Effector CD8-positive, alpha-beta T cell (primary cell): ENCODE data around the gene CDK16.

Experiments
- DNase-seq: peaks from one replicate; lab custom pipeline; 2025; lab: John Stamatoyannopoulos, UW
- total RNA-seq, 4 experiments: gene quantifications; one replicate each; lab custom pipeline; 2026; lab: John Stamatoyannopoulos, UW

CDK16 gene
- 65.0 to 75.9 (median 72.9) reads per million in 4 experiments for total RNA-seq

DNA sequence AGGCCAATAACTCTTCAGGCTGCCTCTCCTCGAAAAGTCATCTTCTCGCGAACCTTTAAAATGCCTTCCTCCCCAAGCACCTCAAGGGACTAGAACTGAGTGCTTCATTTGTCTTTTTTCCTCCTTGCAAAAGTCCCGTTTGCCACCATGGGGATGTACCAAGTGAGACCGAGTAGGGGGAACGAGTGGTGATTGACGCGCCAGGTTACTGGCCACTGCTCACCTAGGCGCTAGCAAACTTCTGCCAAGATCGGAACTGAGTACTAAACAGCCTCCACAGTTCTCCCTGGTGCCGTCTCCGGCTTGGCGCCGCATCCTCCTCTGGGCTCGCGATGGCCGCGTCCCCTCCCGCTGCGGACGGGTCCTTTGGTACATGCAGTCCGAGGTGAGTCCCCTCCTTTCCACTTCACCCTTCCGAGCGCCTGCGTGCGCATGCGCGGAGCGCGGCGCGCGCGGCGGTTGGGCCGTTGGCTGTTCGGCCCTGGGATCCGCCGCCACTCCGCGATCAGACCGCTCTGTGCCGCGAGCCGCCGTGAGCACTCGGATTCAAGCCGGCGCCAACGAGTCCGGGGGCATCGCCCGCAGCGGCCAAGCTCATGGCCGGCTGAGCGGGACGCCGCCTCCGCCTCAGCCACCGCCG, at the start of gene CDK16:
CDK16 (plus strand) TSS at position 402 of the 640 bp plus-strand sequence. CDS start 4,877 bp downstream, outside the sequence.
- DNase-seq, result peak; percentile 52

DNA sequence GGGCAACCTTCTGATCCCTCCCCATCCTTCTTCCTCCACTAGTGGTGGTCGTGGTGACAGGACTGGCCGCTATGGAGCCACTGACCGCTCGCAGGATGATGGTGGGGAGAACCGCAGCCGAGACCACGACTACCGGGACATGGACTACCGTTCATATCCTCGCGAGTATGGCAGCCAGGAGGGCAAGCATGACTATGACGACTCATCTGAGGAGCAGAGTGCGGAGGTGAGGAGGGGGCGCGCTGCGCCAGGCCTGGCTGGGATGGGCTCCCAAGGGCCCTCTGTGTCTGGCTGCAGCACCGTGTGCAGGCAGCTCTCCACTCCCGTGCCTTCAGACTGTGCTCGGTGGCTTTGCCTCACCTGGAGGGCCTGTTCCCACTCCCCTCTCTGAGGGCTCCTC, 49.2 kb upstream of the CDK16 start:
- no peak for DNase-seq

DNA sequence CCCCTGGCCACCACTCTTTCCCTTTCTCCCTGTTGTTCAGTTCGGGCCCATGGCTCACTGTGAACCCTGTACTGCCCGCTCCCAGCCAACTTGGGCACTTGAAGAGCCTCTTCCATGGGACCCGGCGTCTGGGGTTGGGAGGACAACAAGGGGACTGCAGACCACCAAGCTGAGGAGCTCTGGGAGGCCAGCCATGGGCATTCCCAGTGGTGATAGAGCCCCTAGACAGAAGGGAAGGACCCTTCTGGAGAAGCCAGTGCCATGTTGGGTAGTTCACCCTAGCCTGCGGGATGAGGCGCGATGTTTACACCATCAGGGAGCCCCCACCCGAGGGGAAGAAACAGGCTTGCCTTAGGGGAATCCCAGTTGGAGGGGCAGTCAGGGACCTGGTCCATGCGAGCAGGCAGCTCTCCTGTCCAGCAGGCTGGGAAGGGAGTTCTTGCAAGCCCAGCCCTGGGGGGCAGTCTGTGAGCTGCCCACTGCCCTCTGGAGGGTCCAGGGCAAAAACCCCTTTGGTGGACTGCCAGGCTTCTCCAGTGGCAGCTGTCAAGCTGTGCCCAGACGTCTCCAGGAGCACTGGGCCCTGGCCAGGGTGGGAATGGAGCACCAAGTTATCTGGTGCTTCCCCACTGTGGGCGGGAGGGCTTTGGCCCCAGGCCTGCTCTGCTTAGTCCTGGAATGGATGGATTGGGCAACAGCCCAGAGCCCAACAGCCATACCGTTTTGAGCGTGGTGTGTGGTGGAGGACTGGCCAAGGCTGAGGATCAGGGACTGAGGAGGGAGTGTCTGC, 48.6 kb upstream of the CDK16 start:
- no peak for DNase-seq

DNA sequence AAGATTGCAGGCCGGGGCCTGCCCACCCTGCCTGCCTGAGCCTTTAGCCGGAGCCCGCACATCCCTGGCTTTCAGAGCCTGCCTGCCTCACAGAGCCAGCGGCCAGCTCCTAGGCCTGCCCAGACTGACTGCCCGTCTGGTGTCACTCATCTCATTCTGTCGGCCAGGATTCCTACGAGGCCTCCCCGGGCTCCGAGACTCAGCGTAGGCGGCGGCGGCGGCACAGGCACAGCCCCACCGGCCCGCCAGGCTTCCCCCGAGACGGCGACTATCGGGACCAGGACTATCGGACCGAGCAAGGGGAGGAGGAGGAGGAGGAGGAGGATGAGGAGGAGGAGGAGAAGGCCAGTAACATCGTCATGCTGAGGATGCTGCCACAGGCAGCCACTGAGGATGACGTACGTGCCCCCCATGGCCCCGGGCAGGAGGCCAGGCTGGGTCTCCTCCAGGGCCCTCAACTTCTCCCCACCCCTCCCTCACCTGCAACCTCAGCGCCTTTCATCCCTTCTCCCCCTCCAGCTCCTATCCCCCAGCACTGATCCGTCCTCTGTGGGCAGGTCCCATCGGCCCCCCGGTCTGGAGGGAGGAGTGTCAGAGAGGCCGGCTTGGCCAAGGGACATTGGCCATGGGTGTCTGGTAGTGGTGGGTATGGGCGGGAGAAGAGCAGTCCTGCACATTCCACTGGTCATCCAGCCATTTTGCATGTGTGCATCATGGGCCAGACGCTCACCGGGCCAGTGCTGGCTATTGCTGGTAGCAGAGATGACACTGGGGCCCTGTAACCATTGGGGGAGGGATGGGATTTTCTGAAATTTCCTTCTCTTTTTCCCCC, 47.4 kb upstream of the CDK16 start:
- no peak for DNase-seq

DNA sequence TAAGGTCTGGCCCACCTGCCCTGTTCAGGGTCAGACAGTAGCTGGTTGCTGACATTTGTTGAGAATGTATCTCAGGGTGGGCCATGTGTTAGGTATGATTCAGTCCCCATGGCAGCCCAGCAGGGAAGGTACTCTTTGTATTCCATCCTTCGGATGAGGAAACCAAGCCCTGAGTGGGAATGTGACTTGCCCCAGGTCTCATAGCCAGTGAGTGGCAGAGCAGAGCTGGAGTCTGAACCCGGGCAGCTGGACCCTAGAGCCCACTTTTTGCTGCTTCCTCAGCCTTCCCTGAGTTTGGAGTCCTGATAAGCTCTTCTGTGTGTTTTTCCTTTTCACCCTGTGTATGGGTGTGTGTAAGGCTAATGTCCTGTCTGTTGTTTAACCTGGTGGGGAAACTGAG, 46.5 kb upstream of the CDK16 start:
- no peak for DNase-seq

DNA sequence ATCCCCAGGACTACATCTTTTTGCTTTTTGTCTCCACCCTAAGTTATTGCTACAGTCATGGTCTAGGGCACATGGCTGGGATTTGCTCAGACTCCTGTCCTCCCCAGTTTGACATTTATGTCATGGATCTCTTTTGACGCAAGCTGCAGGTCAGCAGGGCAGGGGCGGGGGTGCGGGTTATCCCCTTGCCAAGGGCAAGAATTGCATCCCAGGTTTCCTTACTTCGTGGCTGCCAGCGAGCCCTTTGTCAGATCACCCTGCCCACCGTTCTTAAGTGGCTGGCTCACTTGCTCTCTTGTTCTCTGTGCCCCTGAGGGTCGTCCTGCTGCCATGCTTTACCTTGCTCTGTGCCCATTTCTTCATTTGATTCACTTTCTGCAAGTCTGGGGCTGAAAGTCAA, 45.9 kb upstream of the CDK16 start:
- DNase-seq, result no peak

DNA sequence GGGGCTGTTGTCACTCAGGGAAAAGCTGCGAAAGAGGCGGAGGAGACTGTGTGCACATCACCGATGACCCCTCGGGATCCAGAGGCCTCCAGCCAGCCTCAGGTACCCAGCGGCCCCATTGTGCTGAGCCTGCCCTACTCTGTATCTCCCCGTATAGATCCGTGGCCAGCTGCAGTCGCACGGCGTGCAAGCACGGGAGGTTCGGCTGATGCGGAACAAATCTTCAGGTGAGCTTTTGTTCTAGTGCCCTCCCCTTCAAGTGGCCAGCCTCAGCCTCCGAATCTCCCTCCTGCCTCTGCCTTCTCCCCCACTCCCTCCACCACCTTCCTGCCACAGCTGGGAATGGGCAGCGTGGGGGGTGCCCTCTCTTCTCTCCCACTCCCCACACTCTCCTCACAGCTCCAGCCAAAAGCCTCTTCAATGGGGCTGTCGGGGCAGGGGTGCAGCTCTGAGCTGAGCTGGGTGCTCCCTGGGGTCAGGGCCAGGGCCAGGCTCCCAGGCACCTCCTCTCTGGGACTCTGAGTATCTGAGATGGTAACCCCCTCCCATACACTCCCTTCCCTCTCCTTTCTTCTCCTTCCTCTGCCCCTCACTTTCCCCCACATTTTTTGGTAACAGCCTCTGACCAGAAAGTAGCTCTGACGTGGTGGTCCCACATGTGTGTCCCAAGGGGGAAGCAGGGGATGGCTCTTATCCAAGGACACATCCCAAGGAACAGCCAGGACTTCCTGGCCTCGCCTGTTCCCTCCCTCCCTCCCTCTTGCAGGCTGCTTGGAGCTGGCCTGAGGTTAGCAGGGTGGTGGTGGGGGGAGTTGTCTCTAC, 45.3 kb upstream of the CDK16 start:
- DNase-seq, result no peak

DNA sequence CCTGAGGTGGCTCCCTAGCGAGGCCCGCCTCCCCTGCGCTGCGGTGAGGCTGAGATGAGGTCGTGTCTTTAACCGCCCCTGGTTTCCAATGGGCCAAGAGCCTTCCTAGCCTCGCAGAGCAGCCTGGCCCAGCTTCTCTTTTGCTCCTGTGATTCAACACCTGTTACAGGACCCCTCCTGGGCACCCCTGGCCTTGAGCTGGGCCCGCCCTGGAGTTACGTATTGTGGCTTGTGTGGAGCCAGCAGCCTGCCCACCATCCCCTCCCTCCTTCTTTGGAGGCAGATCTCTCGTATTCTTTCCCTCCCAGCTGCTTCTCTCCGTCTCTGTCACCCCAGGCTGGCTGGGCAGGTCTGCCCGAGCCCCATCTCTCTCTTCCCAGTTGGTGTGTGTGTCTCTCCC, 44.1 kb upstream of the CDK16 start:
- DNase-seq, result no peak

DNA sequence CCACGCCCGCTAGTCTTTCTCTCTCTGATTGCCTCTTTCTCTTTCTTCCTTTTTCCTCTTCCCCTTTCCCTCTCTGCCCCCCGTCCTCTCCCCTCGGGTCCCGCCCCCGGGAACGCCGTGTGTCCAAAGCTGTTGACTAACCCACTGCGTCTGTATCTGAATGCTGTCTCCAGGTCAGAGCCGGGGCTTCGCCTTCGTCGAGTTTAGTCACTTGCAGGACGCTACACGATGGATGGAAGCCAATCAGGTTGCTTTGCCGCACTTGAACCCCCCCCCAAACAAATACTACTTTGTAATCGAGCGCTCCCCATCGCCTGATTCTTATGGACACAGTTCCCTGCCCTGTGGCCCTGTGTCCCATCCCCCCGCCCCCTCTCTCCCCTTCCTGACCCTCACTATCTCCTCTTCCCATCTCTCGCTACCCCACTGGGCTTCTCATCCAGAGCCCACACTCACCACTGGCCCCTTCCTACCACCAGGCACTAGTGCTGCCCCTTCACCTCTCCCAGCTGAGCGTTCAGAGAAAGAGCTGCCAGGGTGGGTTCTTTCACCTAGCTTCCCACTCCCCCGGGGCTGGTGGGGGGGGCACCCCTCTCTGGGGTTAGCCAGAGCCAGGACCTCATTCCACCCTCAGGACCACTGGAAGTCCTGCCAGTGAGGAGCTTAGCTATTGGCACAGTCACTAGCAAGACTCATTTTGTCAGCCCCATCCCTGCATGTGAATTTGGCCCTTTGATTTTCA, 43.5 kb upstream of the CDK16 start:
- no peak for DNase-seq

DNA sequence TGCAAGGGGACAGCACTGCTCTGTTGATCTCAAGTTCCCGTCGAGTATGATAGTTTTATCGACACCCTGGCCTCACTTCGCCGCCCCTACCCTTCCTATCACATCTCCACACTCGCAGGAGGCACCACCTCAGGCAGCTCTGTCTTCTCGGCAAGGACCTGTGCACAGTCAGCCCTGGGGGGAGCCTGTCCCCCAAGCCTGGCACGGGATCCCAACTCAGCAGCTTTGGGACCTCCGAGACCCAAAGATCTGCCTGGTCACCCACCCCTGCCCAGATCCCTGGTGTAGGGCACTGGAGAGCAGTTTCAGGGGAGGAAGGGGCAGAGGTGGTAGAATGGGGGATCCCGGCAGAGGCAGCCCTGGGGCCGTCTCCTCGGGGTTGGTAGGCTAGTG, 42.9 kb upstream of the CDK16 start:
- no peak for DNase-seq

DNA sequence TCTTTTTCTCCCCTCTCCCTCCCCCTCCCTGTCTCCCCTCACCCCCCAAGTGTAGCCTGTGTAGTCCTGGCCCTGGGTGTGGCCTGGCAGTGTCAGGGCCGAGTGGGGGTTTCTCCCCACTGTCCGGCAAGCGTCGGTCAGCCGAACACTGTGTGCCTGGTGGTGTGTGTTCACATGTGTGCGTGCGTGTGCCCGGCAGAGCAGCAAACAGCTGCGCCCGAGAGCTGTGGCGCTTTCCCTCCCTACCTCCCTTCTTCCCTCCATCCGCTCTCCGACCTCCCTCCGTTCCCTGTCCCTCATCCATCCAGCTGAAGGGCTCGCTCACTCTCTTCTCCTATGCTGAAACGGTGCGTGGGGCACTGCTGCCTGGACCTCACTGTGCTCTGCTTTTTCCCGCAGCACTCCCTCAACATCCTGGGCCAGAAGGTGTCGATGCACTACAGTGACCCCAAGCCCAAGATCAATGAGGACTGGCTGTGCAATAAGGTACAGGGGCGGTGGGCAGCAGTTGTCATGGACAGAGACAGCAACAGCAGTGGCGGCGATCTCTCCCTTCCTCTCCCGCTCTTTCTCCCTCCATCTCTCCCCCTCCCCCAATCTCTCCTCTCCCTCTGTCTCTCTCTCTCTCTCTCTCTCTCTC, 42.3 kb upstream of the CDK16 start:
- DNase-seq, result no peak

DNA sequence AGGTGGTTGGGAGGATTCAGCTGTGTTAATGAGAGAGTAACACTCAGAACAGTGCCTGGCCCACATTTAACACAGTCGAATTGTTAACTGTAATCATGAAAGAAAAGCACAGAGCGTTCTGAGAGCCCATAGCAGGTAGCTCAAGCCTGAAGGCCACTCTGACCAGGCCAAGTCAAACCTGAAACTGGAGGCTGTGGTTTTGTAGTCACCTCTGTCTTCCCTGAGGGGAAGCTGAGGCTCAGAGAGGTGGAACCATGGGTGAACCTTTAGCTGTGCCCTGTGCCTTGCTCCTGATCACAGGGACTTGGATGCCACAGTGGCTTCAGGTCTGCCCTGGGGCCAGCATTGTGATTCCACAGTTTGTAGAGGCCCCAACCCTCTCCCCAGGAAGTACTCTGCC, 41.4 kb upstream of the CDK16 start:
- no peak for DNase-seq

DNA sequence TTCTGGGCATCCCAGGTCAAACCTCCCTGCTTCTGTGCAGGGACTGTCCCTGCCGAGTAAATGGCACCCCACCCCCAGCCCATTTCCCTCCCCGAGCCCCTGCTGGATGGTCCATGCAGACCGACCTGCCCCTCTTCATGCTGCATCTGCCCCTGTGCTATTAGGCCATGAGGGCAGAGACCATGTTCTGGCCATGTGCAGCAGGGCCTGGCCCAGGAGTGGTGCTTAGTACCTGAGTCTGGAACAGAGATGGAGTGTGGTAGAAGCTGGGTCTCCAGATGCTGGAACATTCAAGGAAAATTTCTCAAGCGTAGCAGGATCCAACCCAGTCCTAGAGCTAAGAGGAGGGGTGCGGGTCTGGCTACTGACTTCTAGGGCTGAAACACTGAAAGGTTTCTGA, 40.1 kb upstream of the CDK16 start:
- DNase-seq, result no peak

DNA sequence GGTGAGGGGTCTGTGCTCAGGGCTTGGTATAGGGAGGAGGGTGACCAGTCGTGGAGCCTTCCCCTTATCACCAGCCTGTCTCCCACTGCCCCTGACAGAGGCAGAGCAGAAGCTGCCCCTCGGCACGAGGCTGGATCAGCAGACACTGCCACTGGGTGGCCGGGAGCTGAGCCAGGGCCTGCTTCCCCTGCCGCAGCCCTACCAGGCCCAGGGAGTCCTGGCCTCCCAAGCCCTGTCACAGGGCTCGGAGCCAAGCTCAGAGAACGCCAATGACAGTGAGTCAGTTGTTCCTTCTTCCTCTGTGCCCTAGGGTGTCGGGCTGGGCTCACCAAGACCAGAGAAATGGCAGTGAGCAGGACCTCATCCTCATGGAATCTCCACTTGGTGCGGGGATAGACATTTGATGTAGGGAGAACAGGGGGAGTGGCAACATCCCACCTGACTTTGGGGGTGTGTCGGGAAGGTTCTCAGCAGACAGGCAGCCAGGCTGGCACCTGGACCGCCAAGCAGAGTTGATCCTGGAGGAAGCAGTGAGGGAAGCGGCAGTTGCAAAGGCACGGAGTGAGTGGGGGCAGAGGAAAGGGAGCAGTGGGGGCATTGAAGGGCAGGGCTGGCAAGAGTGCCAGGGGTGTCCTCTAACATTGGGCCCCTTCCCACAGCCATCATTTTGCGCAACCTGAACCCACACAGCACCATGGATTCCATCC, 39.1 kb upstream of the CDK16 start:
- DNase-seq, result no peak

DNA sequence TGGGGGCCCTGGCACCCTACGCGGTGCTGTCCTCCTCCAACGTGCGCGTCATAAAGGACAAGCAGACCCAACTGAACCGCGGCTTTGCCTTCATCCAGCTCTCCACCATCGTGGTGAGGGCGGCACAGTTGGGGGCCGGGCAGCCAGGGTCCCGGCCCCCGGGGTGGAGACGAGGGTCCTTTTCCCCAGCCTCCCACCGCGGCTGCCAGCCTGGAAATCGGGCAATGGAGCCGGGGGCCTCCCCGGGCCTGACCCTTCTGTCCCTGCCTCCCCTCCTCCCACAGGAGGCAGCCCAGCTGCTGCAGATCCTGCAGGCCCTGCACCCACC, 38.6 kb upstream of the CDK16 start:
- no peak for DNase-seq

DNA sequence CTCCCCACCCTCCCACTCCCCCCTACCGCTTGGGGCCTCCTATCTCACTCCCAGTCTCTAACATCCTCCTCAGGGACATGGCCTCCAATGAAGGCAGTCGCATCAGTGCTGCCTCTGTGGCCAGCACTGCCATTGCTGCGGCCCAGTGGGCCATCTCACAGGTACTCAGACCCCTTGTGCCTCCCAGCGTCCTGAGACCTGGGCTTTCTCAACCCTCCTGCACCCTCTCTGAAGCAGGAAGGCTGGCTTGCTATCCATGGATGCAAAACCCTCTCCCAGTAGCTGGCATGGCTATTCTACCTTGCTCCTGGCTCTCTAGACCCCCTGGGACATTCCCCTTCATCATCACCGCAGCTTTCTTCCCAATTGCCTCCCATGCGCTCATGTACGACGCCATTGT, 38.1 kb upstream of the CDK16 start:
- no peak for DNase-seq

DNA sequence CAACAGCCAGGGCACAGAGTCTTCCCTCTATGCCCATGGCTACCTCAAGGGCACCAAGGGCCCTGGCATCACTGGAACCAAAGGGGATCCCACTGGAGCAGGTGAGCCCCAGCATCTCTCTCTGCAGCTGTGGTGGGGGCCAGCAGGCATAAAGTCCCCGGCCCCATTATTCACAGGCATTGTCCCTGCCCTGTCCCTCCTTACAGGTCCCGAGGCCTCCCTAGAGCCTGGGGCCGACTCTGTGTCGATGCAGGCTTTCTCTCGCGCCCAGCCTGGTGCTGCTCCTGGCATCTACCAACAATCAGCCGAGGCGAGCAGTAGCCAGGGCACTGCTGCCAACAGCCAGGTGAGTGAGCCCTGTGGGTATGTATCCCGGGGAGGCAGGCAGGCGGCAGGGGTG, 37.2 kb upstream of the CDK16 start:
- no peak for DNase-seq

DNA sequence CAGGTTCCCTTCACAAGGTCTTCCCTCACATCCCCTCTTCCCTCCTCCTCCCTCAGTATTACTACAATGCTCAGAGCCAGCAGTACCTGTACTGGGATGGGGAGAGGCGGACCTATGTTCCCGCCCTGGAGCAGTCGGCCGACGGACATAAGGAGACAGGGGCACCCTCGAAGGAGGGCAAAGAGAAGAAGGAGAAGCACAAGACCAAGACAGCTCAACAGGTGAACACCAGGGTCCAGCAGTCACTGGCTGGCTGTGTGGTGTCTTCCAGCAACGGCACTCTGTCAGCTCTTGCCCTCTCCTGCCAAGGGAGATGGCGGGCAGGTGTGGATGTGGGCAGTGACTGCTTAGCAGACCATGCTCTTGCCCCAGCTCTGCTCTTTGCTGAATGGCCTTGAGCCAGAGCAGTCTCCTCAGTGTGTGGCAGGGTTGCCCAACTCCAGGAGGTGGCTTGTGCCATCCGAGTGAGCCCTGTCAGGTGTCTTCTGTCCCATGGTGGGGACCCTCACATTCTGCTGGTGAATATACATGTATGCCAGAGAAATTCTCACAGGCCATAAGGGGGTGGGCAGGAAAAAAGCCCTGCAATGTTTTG, 36.3 kb upstream of the CDK16 start:
- no peak for DNase-seq

DNA sequence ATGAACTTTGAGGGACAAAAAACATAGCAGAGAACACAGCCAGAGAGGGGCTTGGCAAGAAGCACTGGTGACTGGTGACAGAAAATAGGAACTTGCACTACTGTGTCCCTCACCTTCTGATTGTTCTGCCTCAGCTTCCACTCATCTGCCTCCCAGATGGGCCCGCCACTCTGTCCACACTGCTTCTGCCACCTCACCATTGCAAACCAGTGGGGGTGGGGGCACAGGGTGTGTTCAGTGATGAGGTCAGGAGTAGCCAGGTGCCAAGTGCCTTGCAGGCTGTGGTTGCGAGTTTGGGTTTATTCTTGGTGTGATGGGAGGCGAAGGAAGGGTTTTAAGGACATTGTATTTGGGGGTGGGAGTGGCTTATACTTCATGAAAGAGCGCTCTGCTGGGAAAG, 34.0 kb upstream of the CDK16 start:
- DNase-seq, result no peak

DNA sequence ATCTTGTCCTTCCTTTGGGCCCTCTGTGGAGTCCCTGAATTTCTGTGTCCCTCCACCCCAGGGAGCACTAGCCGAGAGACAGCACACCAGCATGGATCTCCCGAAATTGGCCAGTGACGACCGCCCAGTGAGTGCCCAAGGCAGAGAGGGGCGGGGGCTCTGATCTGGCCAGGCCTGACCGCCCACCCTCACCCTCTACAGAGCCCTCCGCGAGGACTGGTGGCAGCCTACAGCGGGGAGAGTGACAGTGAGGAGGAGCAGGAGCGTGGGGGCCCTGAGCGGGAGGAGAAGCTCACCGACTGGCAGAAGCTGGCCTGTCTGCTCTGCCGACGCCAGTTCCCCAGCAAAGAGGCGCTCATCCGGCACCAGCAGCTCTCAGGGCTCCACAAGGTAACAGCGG, 33.2 kb upstream of the CDK16 start:
- no peak for DNase-seq
